Transverse colon (tissue), 3 donors: ENCODE data around the gene TPRA1.

Experiments used
- CTCF ChIP-seq, 5 experiments: fragments of 200-600 bp in 3 of 5; fragments of 450-650 bp in 2 of 5; sonication (generic) in 3 of 5; IDR thresholded peaks; 1 replicate in 2 of 5; 2 replicates in 3 of 5; pipeline ENCODE4 v1.5.1; 2016 to 2017; ENCODE audit warnings: antibody characterized with exemption in 5 of 5, inconsistent platforms in 3 of 5, mild to moderate bottlenecking in 2 of 5, moderate library complexity in 1 of 5
- POLR2A ChIP-seq: fragments of 450-650 bp; IDR thresholded peaks from one replicate; pipeline ENCODE4 v1.6.1; 2016; ENCODE audit warnings: antibody characterized with exemption, mild to moderate bottlenecking, moderate library complexity

GRCh38 chr3:127566833-127567232 is 23.7 kb downstream of the TPRA1 start:
- TF ChIP-seq CTCF (IDR thresholded peaks at IDR 0.05) (no peak), POLR2A (no peak)
